GM12874 (cell line): ENCODE results near the gene CCT6A.

ENCODE experiments used
- CTCF ChIP-seq: IDR thresholded peaks from 2 replicates; pipeline ENCODE4 v1.5.1; 2011; ENCODE audit warnings: low read depth, mild to moderate bottlenecking, control low read depth, low read length, moderate library complexity; ENCODE audit not compliant: insufficient read depth

CCT6A gene

GRCh38 chr7:56091591-56091990 lies 40.0 kb downstream of the CCT6A start:
- no peak for TF ChIP-seq CTCF

GRCh38 chr7:56092789-56093531 lies 41.4 kb downstream of the CCT6A start, which contains the start of gene PHKG1:
PHKG1 (minus strand) TSS chr7:56092952; CDS start chr7:56088941, 4,011 bp downstream.
- TF ChIP-seq CTCF: peak; percentile 27

- no peak for TF ChIP-seq CTCF
These were observed 46.1 kb downstream of the CCT6A start for GRCh38 chr7:56097700-56098099.

- no peak for TF ChIP-seq CTCF
These were observed 48.1 kb downstream of the CCT6A start for GRCh38 chr7:56099653-56100052.

GRCh38 chr7:56105508-56105907 lies 53.9 kb downstream of the CCT6A start:
- no peak for TF ChIP-seq CTCF

- TF ChIP-seq CTCF: no peak
These were observed 54.8 kb downstream of the CCT6A start, which contains the start of gene CHCHD2 for GRCh38 chr7:56106108-56107073. CHCHD2 (minus strand) TSS chr7:56106476; CDS start chr7:56106413, 63 bp downstream.

- TF ChIP-seq CTCF: no peak
These were observed 56.3 kb downstream of the CCT6A start for GRCh38 chr7:56107954-56108258.
